GM12891 (cell line): Measurements from ENCODE around the gene BPIFB4.

ENCODE experiments used
- DNase-seq: peaks from one replicate; pipeline ENCODE4 v3.0.0; 2011; ENCODE audit warnings: low spot score; ENCODE audit not compliant: insufficient read length
- FAIRE-seq: peaks from 2 replicates; lab custom pipeline; 2011; peaks lifted over from hg19 to GRCh38; lab: Jason Lieb, UNC
- PAX5 ChIP-seq: IDR thresholded peaks from 2 replicates; pipeline ENCODE4 v1.6.1; 2011; ENCODE audit warnings: low read length, moderate library complexity, mild to moderate bottlenecking; ENCODE audit not compliant: insufficient read depth, severe bottlenecking
- POLR2A ChIP-seq: IDR thresholded peaks from 2 replicates; pipeline ENCODE4 v1.6.1; 2011; ENCODE audit warnings: low read depth, low read length, control low read depth
- POLR2AphosphoS5 ChIP-seq: IDR thresholded peaks from 2 replicates; pipeline ENCODE4 v1.6.1; 2011; ENCODE audit warnings: low read depth, low read length, control low read depth
- POU2F2 ChIP-seq: IDR thresholded peaks from 2 replicates; pipeline ENCODE4 v1.6.1; 2011; ENCODE audit warnings: low read depth, mild to moderate bottlenecking, control low read depth, low read length, moderate library complexity
- SPI1 ChIP-seq: IDR thresholded peaks from 2 replicates; pipeline ENCODE4 v1.6.1; 2011; ENCODE audit warnings: low read depth, low read length, control low read depth
- TAF1 ChIP-seq: IDR thresholded peaks from 2 replicates; pipeline ENCODE4 v1.6.1; 2011; ENCODE audit warnings: low read depth, low read length, control low read depth

BPIFB4 gene

DNA sequence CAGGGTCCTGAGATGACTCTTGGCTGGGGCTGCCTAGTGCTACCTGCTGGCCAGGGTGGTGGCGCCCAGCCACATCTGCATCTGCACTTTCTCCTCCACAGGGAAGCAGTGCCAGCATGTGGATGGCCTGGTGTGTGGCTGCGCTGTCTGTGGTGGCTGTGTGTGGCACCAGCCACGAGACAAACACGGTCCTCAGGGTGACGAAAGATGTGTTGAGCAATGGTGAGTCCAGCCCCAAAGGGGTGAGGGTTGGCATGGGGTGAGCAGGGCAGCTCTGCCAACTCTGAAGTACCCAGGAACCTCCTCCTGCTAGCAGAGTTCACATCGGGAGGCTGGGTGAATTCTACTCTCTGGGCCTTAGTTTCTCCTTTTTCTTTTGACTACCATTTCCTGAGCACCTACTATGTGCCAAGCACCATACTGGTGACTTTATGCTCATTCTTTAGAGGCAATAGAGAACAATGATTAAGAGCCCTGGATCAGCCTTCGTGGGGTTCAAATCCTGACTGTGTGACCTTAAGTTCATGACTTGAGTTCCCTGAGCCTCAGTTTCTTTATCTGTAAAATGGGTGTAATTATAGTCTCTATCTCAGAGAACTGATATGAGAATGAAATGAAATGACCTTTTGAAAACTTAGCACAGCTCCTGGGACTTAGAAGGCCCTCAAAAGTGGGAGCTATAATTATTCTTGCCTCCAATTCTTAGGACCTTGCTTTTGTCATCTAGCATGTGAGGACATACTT, 2.1 kb downstream of the BPIFB4 start:
- DNase-seq (no peak), FAIRE-seq (no peak)
- TF ChIP-seq PAX5, result no peak
- no peak for TF ChIP-seq SPI1
- no peak for TF ChIP-seq POLR2AphosphoS5
- TF ChIP-seq TAF1, result no peak

DNA sequence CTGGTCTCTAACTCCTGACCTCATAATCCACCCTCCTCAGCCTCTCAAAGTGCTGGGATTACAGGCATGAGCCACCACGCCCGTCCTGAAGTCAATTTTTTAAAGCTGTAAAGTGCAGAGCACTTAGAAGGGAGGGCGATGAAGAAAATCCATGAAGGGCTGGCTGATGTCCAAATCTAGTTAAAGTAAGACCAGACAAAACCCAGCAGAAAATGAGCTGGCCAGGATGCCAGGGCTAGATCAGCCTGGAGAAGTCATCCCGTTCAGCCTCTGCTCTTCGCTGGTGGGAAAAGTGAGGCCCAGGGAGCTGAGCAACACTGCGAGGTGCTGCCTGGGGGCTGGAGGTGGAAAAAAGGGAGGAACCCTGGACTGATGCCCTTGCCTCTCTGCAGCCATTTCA, 3.1 kb downstream of the BPIFB4 start:
- TF ChIP-seq POLR2A, result no peak
- no peak for TF ChIP-seq POLR2AphosphoS5
- TF ChIP-seq TAF1, result no peak
- no peak for TF ChIP-seq SPI1
- no peak for TF ChIP-seq PAX5
- TF ChIP-seq POU2F2, result no peak
- DNase-seq (no peak), FAIRE-seq (no peak)

DNA sequence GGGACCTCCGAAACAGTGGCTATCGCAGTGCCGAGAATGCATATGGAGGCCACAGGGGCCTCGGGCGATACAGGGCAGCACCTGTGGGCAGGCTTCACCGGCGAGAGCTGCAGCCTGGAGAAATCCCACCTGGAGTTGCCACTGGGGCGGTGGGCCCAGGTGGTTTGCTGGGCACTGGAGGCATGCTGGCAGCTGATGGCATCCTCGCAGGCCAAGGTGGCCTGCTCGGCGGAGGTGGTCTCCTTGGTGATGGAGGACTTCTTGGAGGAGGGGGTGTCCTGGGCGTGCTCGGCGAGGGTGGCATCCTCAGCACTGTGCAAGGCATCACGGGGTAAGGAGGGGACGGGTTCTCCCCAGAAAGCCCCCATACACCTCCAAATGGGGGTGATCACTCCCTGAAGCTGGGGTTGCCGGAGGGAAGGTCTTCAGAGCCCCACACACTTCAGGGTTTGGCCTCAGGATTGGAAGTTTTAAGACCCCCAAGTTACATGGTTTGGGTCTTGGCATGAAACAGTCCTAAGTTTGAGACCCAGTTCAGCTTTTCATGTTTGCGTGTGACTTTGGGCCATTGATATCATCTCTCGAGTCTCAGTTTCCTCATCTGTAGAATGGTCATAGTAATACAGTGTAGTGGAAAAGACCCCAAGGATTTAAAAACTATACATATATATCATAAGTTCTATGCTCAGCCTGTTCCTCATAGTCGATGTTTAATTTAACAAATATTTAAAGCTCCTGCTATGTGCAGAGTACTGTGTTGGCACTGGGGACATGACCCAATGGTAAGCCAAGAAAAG, 4.3 kb downstream of the BPIFB4 start:
- no peak for FAIRE-seq
- DNase-seq, result no peak
- TF ChIP-seq POU2F2 (no peak), POLR2AphosphoS5 (no peak), PAX5 (no peak), TAF1 (no peak), SPI1 (no peak), POLR2A (no peak)

DNA sequence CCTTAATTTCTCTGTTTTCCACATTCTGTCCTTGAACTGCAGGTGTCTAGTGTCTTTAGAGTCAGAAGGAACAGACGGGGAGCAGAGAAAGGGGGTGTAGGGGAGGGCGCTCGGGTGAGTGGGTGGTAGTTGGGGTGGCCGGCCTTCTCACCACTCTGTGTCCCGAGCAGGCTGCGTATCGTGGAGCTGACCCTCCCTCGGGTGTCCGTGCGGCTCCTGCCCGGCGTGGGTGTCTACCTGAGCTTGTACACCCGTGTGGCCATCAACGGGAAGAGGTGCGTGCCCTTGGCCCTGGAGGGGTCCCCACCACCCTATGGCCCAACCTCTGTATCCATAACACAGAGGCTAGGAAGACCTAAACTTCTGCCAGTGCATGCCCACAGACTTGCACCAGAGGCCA, 5.3 kb downstream of the BPIFB4 start:
- no peak for TF ChIP-seq POLR2AphosphoS5
- TF ChIP-seq PAX5, result no peak
- no peak for TF ChIP-seq POU2F2
- TF ChIP-seq POLR2A, result no peak
- TF ChIP-seq TAF1, result no peak
- TF ChIP-seq SPI1, result no peak
- DNase-seq (no peak), FAIRE-seq (no peak)

DNA sequence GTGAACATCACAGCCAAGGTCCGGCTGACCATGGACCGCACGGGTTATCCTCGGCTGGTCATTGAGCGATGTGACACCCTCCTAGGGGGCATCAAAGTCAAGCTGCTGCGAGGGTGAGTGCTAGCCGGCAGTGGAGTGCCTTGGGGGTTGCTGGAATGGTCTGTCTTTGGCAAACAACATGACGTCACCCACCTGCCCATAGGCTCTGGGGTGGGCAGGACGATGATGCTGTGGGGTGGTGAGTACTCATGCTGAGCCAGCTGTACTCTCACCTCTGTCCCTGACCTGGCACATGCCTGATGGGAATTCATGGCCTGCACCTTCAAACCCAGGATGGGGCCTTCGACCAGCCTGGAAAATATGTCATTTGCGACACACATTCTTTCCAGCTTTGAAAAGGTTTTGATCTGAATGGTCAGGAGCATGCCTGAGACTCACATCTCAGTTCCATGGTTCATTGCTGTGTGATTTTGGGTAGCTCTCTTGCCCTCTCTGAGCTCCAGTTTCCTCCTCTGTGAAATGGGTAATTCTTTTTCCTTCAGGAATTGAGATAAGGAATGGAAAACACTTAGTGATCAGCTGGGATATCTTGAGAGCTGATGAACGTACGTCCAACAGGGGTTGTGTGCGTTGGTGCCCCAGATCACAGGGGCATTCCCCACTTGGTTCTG, 6.7 kb downstream of the BPIFB4 start:
- TF ChIP-seq POLR2A, result no peak
- no peak for TF ChIP-seq SPI1
- no peak for TF ChIP-seq TAF1
- TF ChIP-seq PAX5, result no peak
- no peak for TF ChIP-seq POU2F2
- TF ChIP-seq POLR2AphosphoS5, result no peak
- no peak for DNase-seq
- FAIRE-seq, result no peak

DNA sequence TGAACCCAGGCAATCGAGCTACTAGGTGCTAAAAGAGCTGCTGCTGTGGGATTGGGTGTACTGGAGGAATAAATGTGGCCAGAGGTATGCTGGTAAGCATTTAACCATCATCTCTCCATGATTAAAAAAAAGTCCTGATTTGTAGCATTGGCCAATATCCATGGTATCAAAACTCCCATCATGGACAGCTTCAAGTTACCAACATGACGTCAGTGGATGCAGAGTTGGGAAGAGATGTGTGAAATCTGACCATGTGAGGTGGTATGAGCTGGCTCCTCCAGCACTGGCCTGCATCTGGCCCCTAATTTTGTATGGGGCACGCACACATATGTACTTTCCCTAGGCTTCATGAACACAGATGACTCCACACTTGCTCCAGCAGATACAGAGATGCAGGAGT, 11.7 kb downstream of the BPIFB4 start:
- FAIRE-seq, result no peak
- TF ChIP-seq TAF1 (no peak), POLR2AphosphoS5 (no peak), PAX5 (no peak), SPI1 (no peak), POU2F2 (no peak), POLR2A (no peak)
- DNase-seq, result no peak

DNA sequence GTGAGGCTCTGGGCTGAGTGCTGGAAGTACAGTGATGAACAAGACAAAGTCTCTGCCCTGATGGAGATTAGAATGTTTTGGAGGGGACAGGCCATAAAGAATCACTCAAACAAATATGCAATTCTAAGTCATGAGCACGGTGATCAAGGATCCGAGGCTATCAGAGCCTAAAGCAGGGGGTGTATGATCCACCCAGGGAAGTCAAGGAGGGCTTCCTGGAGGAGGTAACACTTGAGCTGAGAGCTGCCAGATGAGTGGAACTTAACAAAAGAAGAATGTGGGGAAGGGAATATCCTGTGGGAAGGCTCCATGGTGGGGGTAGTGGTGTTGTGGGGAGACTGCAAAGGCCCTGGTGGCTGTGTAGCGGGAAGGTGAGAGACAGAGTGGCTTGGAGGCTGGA, 12.2 kb downstream of the BPIFB4 start:
- FAIRE-seq (no peak), DNase-seq (no peak)
- TF ChIP-seq TAF1 (no peak), SPI1 (no peak), POLR2AphosphoS5 (no peak), PAX5 (no peak), POLR2A (no peak), POU2F2 (no peak)

DNA sequence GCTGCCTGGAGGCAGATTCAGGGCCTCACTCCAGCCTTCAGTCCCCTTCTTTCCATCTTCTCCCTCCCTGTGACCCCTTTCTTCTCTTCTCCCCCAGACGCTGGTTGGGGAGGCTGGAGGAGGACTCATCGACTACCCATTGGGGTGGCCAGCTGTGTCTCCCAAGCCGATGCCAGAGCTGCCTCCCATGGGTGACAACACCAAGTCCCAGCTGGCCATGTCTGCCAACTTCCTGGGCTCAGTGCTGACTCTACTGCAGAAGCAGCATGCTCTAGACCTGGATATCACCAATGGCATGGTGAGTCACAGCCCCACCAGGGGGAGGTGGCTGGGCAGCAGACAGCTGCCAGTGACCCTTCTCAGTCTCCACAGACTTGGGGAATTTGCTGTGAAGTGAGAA, 12.9 kb downstream of the BPIFB4 start:
- FAIRE-seq (no peak), DNase-seq (no peak)
- TF ChIP-seq POLR2AphosphoS5 (no peak), PAX5 (no peak), TAF1 (no peak), SPI1 (no peak), POU2F2 (no peak), POLR2A (no peak)

DNA sequence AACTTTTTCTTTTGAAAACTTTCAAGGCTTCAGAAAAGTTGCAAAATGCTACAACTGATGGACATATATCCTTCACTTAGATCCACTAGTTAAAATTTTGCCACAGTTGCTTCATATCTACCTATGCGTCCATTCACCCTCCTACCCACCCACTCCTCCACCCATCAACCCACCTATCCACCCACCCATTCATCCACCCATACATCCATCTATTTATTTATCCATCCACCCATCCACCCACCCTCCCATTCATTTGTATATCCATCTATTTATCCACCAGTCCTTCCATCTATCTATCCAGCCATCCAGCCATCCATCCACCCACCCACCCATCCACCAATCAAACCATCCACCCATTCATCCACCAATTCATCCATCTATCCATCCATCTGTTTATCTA, 13.6 kb downstream of the BPIFB4 start:
- DNase-seq, result no peak
- no peak for FAIRE-seq
- no peak for TF ChIP-seq POU2F2
- no peak for TF ChIP-seq SPI1
- no peak for TF ChIP-seq TAF1
- TF ChIP-seq PAX5, result no peak
- no peak for TF ChIP-seq POLR2A
- no peak for TF ChIP-seq POLR2AphosphoS5
